ENCODE data around the gene SETD6.

SETD6 gene

DNA sequence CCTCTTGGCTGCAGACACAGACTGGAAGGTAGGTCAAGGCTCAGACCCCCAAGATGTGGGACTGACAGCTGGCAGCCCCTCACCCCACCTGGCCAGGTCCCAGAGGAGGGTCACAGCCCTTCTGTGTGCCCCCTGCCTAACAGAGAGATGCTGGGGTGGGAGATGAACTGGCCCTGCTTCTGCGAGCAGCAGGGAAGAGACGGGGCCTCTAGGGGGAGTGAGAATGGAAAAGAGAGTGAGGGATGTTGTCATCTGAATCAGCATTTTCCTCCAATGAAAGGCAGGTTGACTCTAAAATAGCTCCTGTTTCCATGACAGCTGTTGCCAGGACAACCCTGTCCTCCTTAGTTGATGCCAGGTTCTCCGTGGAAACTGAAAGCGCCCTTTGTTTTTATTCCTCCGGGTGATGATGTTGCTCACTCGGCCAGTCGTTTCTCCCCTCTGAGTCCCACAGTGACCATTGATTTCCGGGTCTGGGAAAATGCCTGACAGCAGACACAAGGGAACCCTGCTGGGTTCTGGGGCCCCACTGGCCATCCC is 20.3 kb upstream of the SETD6 start:
- DNase-seq (ENCODE audit: low read depth), result no peak

DNA sequence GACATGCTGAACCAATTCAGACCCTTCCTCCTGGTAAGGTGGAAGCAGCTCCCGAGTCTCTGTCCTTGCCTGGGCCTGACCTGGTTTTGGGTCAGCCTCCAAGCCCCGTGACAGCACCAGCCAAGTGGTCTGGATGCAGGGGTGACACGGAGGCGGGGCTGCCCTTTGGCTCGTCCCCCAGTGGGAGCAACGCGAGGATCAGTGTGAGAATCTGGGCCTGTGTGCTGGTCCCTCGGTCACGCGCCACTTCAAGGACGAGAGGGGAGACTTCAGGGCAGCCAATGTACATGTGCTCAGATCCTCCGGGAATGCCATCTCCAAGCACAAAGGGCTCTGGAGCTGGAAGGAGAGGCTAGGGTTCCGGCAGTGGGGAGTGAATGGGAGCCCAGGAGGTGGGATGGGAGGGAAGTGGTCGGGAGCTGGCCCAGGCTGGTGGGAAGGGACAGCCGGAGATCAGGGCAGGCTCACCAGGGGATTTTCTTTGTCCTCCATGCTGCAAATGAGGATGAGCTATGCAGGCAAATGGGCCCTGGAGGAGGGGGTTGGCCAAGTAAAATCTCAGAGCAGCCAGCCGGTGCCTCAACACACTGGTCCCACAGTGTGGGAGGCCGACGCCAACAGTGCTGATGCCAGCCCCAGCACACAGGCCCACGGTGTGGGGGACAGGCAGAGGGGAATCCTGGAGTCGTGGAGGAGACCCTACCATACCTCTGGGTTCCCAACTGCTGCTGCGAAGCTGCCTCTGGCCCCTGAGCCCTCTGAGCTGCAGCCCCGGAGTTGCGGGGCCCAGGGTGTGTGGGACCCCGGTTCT is 19.6 kb upstream of the SETD6 start:
- DNase-seq (ENCODE audit: low read depth), result no peak

GRCh38 chr16:58497468-58497867 is 17.8 kb upstream of the SETD6 start:
- no peak for DNase-seq (ENCODE audit: low read depth)

GRCh38 chr16:58497935-58498334 is 17.4 kb upstream of the SETD6 start:
- no peak for DNase-seq (ENCODE audit: low read depth)

GRCh38 chr16:58498341-58499091 is 16.8 kb upstream of the SETD6 start:
- no peak for DNase-seq (ENCODE audit: low read depth)

GRCh38 chr16:58499092-58499511 is 16.2 kb upstream of the SETD6 start:
- DNase-seq (ENCODE audit: low read depth), result no peak

DNA sequence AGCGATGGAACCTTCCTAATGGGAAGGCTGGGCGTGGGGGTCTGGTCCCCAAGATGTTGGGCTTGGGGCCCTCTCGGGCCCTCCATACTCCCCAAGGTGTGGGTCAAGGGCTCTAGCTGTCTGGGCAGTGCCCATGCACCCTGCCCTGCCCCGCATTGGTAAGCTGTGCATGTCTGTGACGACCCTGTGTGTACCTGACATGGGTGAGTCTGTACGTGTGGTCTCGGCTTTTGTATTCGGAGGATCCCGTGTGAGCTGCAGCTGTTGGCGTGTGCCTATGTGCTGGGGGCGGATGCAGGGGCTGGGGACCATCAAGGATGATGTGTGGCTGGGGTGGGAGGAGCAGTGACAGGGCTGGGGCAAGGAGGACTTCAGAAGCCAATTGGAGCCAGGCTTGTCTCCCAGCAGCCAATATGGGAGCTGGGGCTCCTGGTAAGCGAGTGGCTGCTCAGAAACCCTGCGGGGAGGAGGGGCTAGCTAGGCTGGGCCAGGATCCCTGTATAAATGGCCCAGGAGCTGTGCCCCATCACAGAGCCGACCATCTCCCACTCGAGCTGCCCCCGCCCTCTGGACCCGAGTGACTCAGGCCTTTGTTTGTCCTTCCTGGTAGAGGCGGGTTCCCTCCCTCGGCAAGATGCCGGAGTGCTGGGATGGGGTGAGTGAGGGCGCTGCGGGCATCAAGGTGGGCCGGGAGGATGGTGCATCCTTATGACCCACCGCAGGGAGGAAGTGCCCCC is 15.5 kb upstream of the SETD6 start, which contains the start of gene NDRG4:
Gene NDRG4, plus strand, starts transcription at position 529 of the 737 bp plus-strand sequence. Its CDS starts 106 bp downstream, at position 635.
- no peak for DNase-seq (ENCODE audit: low read depth)

DNA sequence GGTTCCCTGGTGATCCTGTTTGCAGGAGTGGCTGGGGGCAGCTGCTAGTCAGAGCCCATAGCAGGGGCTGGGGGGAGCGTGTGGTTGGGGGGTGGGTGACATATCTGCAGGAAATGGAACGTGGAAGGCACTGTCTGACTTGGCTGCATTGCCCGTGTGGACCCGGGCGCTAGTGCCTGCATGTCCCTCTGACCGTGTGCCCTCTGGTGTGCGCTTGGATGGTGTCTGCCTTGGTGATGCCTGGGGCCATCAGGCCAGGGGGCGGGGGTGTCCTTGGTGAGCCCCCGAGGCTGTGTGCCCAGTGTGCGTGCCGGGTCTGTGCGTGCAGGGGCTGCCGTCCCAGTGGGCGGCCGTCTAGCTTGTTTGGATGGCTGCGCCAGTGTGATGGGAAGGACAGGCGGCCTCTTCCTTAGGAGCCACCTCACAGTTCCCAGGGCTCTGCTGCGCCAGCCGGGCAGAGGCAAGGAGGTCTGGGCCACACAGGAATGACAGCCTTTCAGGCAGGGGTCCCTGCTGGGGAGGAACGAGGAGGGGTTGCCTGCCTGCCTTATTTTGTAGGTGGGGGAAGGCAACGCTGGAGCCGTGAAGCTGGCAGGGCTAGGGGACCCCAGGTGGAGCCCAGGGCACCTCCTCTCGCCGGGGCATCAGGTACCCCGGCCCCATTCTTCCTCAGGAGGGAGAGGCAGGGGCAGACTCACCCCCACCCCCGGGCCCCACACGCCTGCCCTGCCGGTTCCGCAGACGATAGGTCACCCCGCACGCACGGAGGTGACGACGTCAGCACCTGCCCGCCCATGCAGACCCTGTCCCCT is 14.7 kb upstream of the SETD6 start:
- DNase-seq (ENCODE audit: low read depth), result no peak

DNA sequence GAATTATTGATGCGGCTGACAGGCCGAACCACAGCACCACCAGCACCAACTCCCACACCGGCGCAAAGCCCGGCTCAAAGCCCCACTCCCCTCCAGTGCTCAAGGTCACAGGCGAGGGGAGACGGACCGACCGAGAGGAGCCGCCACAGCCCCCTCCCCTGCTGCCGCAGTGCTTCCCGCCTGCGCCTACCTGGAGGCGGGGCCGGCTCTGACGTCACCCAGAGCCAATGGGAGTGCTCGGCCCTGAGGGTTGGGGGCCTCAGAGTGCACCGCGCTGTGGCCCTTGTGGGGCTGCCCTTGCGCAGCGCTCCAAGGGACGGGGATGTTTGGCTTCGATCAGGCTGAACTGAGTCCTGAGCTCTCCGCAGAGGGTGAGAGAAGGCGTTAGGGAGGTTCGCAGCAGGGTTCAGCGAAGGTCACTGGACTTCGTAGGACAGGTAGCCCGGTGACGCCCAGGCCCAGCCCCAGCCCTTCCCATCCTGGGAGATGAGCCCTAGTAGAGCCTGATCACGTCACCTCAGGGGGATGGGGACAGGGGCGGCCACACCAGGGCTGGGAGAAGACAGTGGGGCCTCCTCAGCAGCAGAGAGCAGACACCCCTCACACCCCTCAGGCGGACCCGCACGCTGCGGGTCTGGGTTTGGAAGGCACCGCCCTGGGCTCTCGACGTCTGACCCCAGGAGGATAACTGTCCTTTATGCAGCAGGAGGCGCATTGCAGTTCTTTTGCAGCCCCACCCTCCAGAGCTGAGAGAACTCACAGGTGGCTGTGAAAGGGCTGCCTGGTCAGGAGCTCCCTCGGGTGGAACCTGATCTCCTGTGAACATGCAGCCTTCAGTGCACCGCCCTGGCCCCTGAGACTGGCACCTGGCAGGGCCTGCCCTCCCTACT is 13.8 kb upstream of the SETD6 start:
- DNase-seq (ENCODE audit: low read depth), result no peak

- no peak for DNase-seq (ENCODE audit: low read depth)
Observed at GRCh38 chr16:58502217-58502921, 12.9 kb upstream of the SETD6 start.

GRCh38 chr16:58503166-58503862 is 12.0 kb upstream of the SETD6 start:
- no peak for DNase-seq (ENCODE audit: low read depth)

DNA sequence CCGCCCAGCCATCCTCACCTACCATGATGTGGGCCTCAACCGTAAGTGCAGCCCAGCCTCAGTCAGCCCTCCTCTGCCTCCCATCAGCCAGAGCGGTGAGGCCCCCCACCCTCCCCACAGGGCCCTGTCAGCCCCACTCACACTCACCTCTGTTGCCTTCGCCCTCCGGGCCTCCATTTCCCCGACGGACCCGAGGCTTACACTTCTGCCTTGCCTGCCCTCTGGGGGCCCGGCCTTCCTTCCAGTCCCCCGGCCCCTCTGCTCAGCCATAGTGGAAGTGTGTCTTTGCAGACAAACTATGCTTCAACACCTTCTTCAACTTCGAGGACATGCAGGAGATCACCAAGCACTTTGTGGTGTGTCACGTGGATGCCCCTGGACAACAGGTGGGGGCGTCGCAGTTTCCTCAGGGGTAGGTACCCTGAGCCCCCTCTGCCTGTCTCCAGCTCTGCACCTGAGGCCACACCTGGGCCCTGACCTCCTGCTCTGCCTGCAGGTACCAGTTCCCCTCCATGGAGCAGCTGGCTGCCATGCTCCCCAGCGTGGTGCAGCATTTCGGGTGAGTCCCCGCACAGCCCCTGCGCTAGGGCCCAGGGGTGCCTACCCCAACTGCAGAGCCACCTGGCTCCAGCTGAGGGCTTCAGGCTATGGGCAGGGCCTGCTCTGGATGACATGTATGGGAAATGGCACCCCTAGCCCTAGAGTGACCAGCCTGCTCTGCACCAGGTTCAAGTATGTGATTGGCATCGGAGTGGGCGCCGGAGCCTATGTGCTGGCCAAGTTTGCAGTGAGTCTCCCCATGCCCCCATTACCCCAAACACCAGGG is 11.2 kb upstream of the SETD6 start:
- no peak for DNase-seq (ENCODE audit: low read depth)

DNA sequence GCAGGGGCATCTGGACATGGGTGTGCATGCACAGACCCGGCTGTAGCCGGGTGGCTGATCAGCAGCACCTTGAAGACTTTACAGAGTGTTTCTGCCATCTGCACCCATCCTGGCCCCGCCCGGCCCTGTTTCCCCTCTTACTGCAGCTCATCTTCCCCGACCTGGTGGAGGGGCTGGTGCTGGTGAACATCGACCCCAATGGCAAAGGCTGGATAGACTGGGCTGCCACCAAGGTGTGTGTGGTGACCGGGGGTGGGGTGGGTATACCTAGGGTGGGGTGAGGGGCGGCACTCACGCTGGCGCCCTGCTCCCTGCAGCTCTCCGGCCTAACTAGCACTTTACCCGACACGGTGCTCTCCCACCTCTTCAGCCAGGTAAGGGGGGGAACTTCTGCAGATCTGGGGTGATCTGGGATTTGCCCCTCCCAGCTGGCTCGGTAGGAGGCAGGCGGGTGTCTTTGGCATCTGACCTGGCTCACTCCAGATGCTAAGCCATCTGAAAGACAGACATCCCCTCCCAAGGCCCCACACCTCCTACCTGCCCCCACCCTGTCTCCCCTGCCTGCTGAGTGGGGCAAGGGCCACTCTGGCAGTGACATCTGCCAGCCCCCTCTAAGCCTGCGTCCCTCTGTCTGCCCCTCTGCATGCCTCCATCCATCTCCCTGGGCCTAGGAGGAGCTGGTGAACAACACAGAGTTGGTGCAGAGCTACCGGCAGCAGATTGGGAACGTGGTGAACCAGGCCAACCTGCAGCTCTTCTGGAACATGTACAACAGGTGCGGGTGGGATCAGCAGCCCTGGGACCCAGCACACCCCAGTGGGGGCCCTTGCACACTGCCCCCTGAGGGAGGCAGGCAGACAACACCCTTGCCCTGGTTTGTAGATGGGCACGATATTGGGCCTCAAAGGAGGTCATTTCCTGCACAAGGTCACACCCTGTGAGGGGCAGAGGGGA is 8.8 kb upstream of the SETD6 start:
- no peak for DNase-seq (ENCODE audit: low read depth)

DNA sequence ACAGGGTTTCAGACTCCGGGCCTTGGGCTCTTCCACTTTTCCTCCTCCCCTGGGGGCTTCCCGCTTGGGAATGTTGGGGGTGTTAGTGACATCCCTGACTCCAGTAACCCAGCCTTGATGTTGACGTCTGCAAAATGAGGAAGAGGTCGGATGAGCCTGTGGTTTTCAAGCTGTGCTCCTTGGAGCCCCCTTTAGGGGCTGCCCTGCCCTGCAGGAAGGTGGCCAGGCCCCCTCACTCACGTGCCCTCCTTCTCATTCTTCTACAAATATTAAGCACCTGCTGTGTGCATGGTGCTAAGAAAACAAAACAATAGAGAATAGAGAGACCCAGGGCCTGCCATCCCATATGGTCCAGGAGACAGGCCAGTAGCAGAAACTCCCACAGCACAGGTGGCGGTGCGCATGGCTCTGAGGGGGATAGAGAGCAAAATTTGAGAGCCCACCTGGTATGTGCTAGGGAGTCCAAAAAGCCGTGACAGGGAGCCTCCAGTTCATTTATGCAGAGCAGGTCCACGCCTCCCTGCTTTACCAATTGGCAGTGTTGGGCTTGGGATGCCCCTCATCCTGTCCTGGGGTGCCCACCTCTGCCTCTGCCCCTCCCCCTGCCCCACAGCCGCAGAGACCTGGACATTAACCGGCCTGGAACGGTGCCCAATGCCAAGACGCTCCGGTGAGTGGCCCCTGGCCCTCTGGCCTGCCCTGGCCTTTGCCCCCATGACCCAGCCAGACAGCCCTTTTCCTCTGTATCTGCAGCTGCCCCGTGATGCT is 7.9 kb upstream of the SETD6 start:
- no peak for DNase-seq (ENCODE audit: low read depth)

DNA sequence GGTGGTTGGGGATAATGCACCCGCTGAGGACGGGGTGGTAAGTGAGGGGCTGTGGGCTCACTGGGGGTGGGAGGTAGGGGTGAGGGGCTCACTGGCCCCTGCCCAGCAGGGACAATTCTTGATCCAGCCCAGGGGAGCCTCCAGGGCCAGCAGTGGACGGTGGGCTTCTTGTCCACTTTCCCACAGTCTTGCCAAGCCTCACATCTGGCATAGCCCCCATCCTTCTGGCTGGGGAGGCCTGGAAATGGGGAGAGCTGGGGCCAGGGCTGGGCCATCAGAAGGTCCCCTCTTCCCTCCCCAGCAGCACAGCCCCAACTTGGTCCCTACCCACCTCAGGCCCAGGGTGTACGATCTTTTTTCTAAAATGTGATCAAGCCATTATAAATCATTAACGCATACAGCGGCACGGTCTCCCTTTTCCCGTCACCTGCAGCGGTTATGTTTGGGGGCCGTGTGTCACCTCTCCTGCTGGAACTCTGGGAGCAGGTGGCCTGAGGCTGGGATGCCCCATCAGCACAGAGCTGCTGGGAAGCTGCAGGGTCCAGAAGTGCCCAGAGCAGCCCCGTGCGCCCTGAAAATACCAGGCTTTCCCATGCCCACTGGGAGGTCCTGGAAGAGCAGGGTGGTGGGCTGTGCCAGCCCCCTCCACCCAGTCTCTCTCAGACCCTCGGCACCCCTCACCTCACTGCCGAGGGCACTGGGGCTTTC is 7.2 kb upstream of the SETD6 start:
- no peak for DNase-seq (ENCODE audit: low read depth)
